ENCODE results near the gene FIBIN.

Gene FIBIN

DNA sequence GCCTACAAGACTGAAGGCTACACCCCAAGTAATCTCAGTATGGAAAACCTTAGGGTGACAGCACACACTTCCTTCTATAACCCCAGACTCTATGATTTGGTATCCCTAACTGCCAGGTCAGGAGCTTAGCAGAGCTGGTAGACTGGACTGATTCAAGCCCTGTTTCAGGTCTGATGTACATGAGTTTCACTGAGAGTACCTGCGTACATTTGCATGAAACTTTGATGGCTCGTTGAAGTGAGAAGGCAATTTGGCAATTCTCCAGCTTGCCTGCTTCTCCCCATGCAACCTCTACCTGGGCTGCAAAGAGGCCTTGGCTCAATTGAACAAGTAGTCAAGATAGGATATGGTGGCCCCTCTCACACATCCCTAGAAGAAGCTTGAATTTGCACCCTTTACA lies 10.2 kb downstream of the FIBIN start:
- no peak for DNase-seq (ENCODE audit: low read depth)
- no peak overlapping the region for H3K4me3 ChIP-seq (ENCODE audit: control insufficient read depth, low read depth, low read length)
- TF ChIP-seq, protein P1, sequence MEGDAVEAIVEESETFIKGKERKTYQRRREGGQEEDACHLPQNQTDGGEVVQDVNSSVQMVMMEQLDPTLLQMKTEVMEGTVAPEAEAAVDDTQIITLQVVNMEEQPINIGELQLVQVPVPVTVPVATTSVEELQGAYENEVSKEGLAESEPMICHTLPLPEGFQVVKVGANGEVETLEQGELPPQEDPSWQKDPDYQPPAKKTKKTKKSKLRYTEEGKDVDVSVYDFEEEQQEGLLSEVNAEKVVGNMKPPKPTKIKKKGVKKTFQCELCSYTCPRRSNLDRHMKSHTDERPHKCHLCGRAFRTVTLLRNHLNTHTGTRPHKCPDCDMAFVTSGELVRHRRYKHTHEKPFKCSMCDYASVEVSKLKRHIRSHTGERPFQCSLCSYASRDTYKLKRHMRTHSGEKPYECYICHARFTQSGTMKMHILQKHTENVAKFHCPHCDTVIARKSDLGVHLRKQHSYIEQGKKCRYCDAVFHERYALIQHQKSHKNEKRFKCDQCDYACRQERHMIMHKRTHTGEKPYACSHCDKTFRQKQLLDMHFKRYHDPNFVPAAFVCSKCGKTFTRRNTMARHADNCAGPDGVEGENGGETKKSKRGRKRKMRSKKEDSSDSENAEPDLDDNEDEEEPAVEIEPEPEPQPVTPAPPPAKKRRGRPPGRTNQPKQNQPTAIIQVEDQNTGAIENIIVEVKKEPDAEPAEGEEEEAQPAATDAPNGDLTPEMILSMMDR (IDR thresholded peaks at IDR 0.05; ENCODE audit: control insufficient read depth, insufficient read depth, low read depth, low read length, missing control alignments), result no peak

DNA sequence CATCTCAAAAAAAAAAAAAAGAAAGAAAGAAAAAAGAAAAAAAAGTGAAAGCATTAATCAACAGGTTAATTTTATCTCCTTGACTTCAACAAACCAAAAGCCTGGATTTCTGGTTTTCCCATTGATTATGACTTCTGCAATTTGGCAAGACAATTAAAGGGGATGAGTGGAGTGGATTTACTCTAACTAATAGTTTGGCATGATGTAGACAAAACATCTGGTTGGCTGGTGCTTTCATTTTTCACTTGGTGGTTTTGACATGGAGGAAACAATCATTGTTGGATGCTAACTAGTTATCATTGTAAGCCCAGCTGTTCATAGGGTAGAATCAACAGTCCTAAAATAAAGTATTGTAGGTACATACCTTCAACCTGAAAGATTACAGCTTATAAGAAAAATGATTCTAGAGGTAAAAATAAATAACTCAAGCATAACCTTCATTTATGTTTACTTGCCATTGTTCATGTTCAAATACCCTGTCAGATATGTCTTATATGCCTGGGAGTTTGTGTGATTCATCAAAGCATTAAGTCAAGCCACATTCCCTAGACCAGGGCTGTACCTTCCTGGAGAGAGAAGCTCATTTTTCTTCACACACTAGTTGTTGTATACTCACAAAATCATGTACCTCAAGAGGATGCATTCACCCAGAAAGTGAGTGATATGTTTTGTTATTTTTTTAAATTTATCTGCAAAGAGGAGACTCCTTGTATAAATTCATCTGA lies 15.1 kb downstream of the FIBIN start:
- no peak for DNase-seq (ENCODE audit: low read depth)
- no peak overlapping the region for H3K4me3 ChIP-seq (ENCODE audit: control insufficient read depth, low read depth, low read length)
- TF ChIP-seq, protein P1 (IDR thresholded peaks at IDR 0.05; ENCODE audit: control insufficient read depth, insufficient read depth, low read depth, low read length, missing control alignments), result no peak

DNA sequence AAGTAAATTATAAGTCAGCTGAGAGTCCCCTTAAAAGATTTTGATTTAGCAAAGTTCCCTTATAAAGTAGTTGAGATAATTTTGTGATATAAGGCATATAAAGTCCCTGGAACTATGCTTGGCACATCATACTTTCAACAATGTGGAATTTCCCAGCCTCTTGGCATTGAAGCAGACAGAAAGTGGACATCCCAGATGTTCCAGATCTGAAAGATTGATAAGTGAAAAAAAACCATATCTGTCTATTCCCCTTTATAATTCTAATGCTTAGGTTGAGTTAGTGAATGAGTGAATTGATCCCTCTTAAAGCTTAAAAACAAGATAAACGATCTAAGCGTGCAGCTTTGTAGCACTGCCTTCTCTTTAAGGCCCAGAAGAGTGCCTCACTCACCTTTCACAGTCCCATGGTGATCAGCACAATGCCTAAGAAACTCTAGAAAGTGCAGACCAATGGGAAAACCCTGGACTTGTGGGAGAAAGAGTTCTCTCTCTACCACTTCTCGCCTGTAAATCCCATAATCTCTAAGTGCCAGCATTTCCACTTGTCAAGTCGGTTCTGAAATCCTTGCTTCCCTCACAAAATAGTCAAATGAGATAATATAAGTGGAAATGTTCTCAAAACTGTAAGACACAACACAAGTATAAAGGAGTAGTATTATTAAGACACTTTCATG lies 17.8 kb downstream of the FIBIN start:
- H3K4me3 ChIP-seq (ENCODE audit: control insufficient read depth, low read depth, low read length), result no peak overlapping the region
- TF ChIP-seq, protein P1 (IDR thresholded peaks at IDR 0.05; ENCODE audit: control insufficient read depth, insufficient read depth, low read depth, low read length, missing control alignments), result no peak
- DNase-seq (ENCODE audit: low read depth), result no peak

DNA sequence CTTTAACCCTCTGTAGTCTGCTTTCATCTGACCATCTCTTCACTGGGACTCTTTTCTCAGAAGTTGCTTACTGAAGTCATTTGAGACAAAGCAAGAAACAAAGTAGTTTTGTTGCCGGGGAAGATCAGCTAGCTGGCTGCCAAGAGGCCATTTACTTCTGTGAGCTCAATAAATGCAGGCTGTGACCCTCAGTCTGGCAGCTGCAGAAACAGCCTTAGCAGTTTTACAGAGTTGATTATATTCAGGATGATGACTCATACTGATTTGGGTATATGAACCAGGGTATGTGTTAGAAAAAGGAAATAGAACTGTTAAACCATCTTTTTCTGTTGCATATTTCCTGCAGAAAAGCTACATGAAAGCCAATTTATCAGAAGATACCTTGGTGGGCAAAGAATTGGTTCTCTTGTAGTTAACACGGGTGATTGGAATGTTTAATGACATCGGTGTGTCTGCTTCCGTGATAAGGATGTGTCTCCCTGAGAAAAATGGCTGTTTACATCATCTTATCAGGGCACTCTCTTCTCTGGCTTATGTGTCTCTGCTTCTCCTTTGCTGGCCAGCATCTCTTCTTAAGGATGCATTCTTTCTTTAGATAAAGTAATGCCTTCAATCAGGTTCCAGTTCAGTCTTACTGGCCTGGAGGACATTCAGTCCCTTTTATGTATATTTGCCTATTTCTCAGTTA lies 18.5 kb downstream of the FIBIN start:
- DNase-seq (ENCODE audit: low read depth), result no peak
- H3K4me3 ChIP-seq (ENCODE audit: control insufficient read depth, low read depth, low read length), result no peak overlapping the region
- TF ChIP-seq, protein P1 (IDR thresholded peaks at IDR 0.05; ENCODE audit: control insufficient read depth, insufficient read depth, low read depth, low read length, missing control alignments), result no peak

DNA sequence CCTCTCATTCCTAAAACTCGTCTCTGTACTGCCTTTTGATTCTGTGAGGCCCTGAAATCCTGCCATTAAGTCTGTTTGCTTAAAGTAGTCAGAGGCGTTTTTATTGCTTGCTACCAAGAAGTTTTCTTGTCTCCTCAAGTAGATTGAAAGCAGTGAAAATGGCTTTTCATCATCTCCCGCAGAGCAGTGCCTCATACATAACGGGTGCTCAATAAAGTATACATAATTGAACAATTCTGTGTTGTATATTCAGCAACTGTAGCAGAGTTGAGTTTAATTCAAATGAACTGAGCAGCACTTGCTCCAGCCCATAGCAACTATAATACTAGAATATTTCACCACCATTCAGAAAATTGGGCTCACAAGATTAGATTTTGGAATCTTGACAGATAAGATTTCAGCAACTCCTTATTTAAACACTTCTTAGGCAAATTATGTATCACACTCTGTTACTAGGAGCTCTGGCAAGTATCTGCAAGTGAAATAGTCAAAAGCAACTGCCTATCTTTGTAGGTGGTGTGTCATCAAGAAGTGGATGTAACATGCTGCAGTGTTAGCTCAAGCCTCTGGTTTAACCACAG lies 20.0 kb downstream of the FIBIN start:
- H3K4me3 ChIP-seq (ENCODE audit: control insufficient read depth, low read depth, low read length), result no peak overlapping the region
- TF ChIP-seq, protein P1 (IDR thresholded peaks at IDR 0.05; ENCODE audit: control insufficient read depth, insufficient read depth, low read depth, low read length, missing control alignments), result no peak
- DNase-seq (ENCODE audit: low read depth), result peak; percentile 45

DNA sequence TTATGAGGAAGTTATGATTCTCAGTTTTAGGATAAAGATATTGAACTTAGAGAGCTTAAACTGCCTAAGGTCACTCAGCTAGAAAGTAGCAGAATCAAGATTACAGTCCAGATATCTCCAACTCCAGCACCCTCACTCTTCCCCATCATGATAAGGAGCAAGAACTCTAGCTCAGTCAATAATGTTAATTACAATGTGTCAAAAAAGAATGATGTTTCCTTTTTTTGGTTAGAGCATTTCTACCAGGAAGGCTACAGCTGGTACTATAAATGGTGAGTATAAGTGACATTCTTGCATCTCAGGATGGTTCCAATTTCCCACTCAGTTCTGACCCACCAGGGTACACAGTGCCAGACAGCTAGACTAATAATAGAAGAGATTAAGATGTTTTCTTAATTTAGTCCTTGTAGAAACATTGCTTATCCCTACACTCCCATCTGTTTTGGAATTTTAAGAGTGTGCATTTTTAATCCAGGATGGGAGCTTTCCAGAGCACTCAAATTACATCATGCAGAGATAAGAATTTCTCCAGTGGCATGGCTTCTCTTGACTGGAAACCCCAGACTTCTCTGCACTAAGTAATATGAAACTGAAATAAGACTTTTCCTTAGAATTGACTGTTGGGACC lies 25.1 kb downstream of the FIBIN start:
- TF ChIP-seq, protein P1 (IDR thresholded peaks at IDR 0.05; ENCODE audit: control insufficient read depth, insufficient read depth, low read depth, low read length, missing control alignments), result no peak
- DNase-seq (ENCODE audit: low read depth), result no peak
- H3K4me3 ChIP-seq (ENCODE audit: control insufficient read depth, low read depth, low read length), result no peak overlapping the region

All from AG09309 (cell line).